Stimulated activated CD4-positive, alpha-beta T cell treated with anti-CD3 and anti-CD28 coated beads, Interleukin-12 subunit alpha, Interleukin-12 subunit beta, amount 100 ng/mL, for 48 hours (primary cell): ENCODE results near the gene SLC9A7.
A peak's percentile ranks its signal among the peaks of the same experiment; 100 is the strongest.

Experiments
- DNase-seq, 3 donors: peaks; one replicate each; pipeline ENCODE4 v3.0.0-alpha.2; 2020; ENCODE audit warnings: low read depth in 2 of 3, low spot score in 1 of 3

The SLC9A7 gene

GRCh38 chrX:46653482-46653881 is 105.4 kb downstream of the SLC9A7 start:
- no peak for DNase-seq

GRCh38 chrX:46649421-46650260 is 109.3 kb downstream of the SLC9A7 start:
- DNase-seq: no peak

GRCh38 chrX:46648660-46649059 is 110.3 kb downstream of the SLC9A7 start:
- no peak for DNase-seq

- no peak for DNase-seq
Observed at GRCh38 chrX:46647251-46647650, 111.7 kb downstream of the SLC9A7 start.

- no peak for DNase-seq
Observed at GRCh38 chrX:46645614-46646013, 113.3 kb downstream of the SLC9A7 start.

- DNase-seq: no peak
Observed at GRCh38 chrX:46643636-46644035, 115.3 kb downstream of the SLC9A7 start.

- no peak for DNase-seq
Observed at GRCh38 chrX:46642145-46642544, 116.8 kb downstream of the SLC9A7 start.

GRCh38 chrX:46637938-46638337 is 121.0 kb downstream of the SLC9A7 start:
- peak in 1 of 3 donors; percentile 12 for DNase-seq

GRCh38 chrX:46636223-46636622 is 122.7 kb downstream of the SLC9A7 start:
- DNase-seq: no peak

- DNase-seq: no peak
Observed at GRCh38 chrX:46635186-46635585, 123.7 kb downstream of the SLC9A7 start.

GRCh38 chrX:46634577-46634976 is 124.3 kb downstream of the SLC9A7 start:
- no peak for DNase-seq

GRCh38 chrX:46630141-46630540 is 128.8 kb downstream of the SLC9A7 start:
- no peak for DNase-seq

- no peak for DNase-seq
Observed at GRCh38 chrX:46628460-46629371, 130.2 kb downstream of the SLC9A7 start.

GRCh38 chrX:46627711-46628419 is 131.1 kb downstream of the SLC9A7 start:
- no peak for DNase-seq

GRCh38 chrX:46627062-46627461 is 131.9 kb downstream of the SLC9A7 start:
- no peak for DNase-seq

GRCh38 chrX:46626566-46626965 is 132.4 kb downstream of the SLC9A7 start:
- peak in 1 of 3 donors; percentile 8 for DNase-seq

GRCh38 chrX:46624090-46624786 is 134.7 kb downstream of the SLC9A7 start:
- DNase-seq: no peak

- no peak for DNase-seq
Observed at GRCh38 chrX:46621572-46621971, 137.3 kb downstream of the SLC9A7 start.

GRCh38 chrX:46620505-46620904 is 138.4 kb downstream of the SLC9A7 start:
- no peak for DNase-seq

GRCh38 chrX:46618947-46619346 is 140.0 kb downstream of the SLC9A7 start:
- DNase-seq: no peak

- no peak for DNase-seq
Observed at GRCh38 chrX:46617906-46618305, 141.0 kb downstream of the SLC9A7 start.
